HG02642 (cell line): ENCODE results near the gene HNRNPLL.
A peak's percentile ranks its signal among the peaks of the same experiment; 100 is the strongest.
"Not testable (repeated sequence)": the region's sequence is repeated elsewhere in the genome, so short reads cannot be mapped to it uniquely, and the experiment has no call there.

ENCODE experiments used
- ATAC-seq: cut with Tn5 transposase; IDR thresholded peaks from one replicate; pipeline ENCODE4 v1.9.1; 2021; ENCODE audit warnings: mild to moderate bottlenecking; ENCODE audit not compliant: unreplicated experiment, poor library complexity

The HNRNPLL gene

GRCh38 chr2:38602732-38603401 is at the start of gene HNRNPLL:
Gene HNRNPLL, minus strand, starts transcription at chr2:38602928. Its CDS starts 302 bp downstream, at chr2:38602626.
- peak; percentile 80 for ATAC-seq

- no peak for ATAC-seq
Measured at GRCh38 chr2:38650717-38651116, 48.0 kb upstream of the HNRNPLL start.

GRCh38 chr2:38650012-38650411 is 47.3 kb upstream of the HNRNPLL start:
- no peak for ATAC-seq

GRCh38 chr2:38649176-38649728 is 46.5 kb upstream of the HNRNPLL start:
- ATAC-seq, result no peak

GRCh38 chr2:38648107-38648761 is 45.5 kb upstream of the HNRNPLL start:
- ATAC-seq, result no peak

- ATAC-seq, result not testable (repeated sequence)
Measured at GRCh38 chr2:38643683-38644511, 41.2 kb upstream of the HNRNPLL start.

GRCh38 chr2:38643021-38643671 is 40.4 kb upstream of the HNRNPLL start:
- no peak for ATAC-seq

GRCh38 chr2:38642373-38643017 is 39.8 kb upstream of the HNRNPLL start:
- not testable (repeated sequence) for ATAC-seq

GRCh38 chr2:38636069-38636468 is 33.3 kb upstream of the HNRNPLL start:
- no peak for ATAC-seq

- ATAC-seq, result no peak
Measured at GRCh38 chr2:38635139-38635538, 32.4 kb upstream of the HNRNPLL start.

- ATAC-seq, result peak; percentile 88
Measured at GRCh38 chr2:38634684-38635083, 32.0 kb upstream of the HNRNPLL start.

GRCh38 chr2:38633895-38634294 is 31.2 kb upstream of the HNRNPLL start:
- no peak for ATAC-seq

- ATAC-seq, result no peak
Measured at GRCh38 chr2:38632980-38633379, 30.3 kb upstream of the HNRNPLL start.

- no peak for ATAC-seq
Measured at GRCh38 chr2:38631976-38632375, 29.2 kb upstream of the HNRNPLL start.

- no peak for ATAC-seq
Measured at GRCh38 chr2:38629684-38630083, 27.0 kb upstream of the HNRNPLL start.

GRCh38 chr2:38627391-38627790 is 24.7 kb upstream of the HNRNPLL start:
- ATAC-seq, result no peak

- ATAC-seq, result no peak
Measured at GRCh38 chr2:38626326-38627035, 23.8 kb upstream of the HNRNPLL start.

- ATAC-seq, result no peak
Measured at GRCh38 chr2:38622210-38622609, 19.5 kb upstream of the HNRNPLL start.

- no peak for ATAC-seq
Measured at GRCh38 chr2:38621018-38621417, 18.3 kb upstream of the HNRNPLL start.
